MM.1S (cell line): Measurements from ENCODE around the gene MTARC2.

Experiments
- DNase-seq: peaks from one replicate; pipeline ENCODE4 v3.0.0-alpha.2; 2015
- H2AFZ ChIP-seq: fragments of 300-600 bp; sonication (generic); 2 replicates; pipeline ENCODE4 v1.6.0; 2016; ENCODE audit warnings: antibody characterized with exemption, low read length
- H3F3A ChIP-seq: fragments of 300-600 bp; sonication (generic); 2 replicates; pipeline ENCODE4 v1.6.1; 2016; ENCODE audit warnings: mild to moderate bottlenecking, antibody characterized with exemption, low read length, moderate library complexity, mixed read lengths; ENCODE audit not compliant: insufficient read depth
- H3K27ac ChIP-seq: fragments of 300-600 bp; sonication (generic); 2 replicates; pipeline ENCODE4 v1.5.1; 2016; ENCODE audit warnings: mild to moderate bottlenecking, low read length
- H3K27me3 ChIP-seq: fragments of 300-600 bp; sonication (generic); replicated peaks from 2 replicates; pipeline ENCODE4 v1.6.0; 2016; ENCODE audit warnings: low read length; ENCODE audit not compliant: insufficient read depth
- H3K36me3 ChIP-seq: fragments of 300-600 bp; sonication (generic); replicated peaks from 2 replicates; pipeline ENCODE4 v1.6.1; 2016; ENCODE audit warnings: mild to moderate bottlenecking, low read length, mixed read lengths; ENCODE audit not compliant: insufficient read depth
- H3K4me1 ChIP-seq: fragments of 300-600 bp; sonication (generic); 2 replicates; pipeline ENCODE4 v1.6.1; 2016; ENCODE audit warnings: low read length, mixed read lengths
- H3K4me2 ChIP-seq: fragments of 300-600 bp; sonication (generic); 2 replicates; pipeline ENCODE4 v1.6.0; 2016; ENCODE audit warnings: low read depth, low read length
- H3K4me3 ChIP-seq: fragments of 300-600 bp; sonication (generic); 2 replicates; pipeline ENCODE4 v1.5.1; 2016; ENCODE audit warnings: low read length, mixed read lengths
- H3K79me2 ChIP-seq: fragments of 300-600 bp; sonication (generic); 2 replicates; pipeline ENCODE4 v1.6.1; 2016; ENCODE audit warnings: mixed run types, low read length, mixed read lengths
- H3K9ac ChIP-seq: fragments of 300-600 bp; sonication (generic); 2 replicates; pipeline ENCODE4 v1.6.1; 2016; ENCODE audit warnings: low read length, mixed read lengths
- H3K9me2 ChIP-seq: fragments of 300-600 bp; sonication (generic); replicated peaks from 2 replicates; pipeline ENCODE4 v1.6.1; 2016; ENCODE audit warnings: mild to moderate bottlenecking, low read length, mixed read lengths; ENCODE audit not compliant: insufficient read depth
- H3K9me3 ChIP-seq: fragments of 300-600 bp; sonication (generic); replicated peaks from 2 replicates; pipeline ENCODE4 v1.6.1; 2016; ENCODE audit warnings: mild to moderate bottlenecking, low read length, mixed read lengths; ENCODE audit not compliant: insufficient read depth
- H4K20me1 ChIP-seq: fragments of 300-600 bp; sonication (generic); 2 replicates; pipeline ENCODE4 v1.6.1; 2016; ENCODE audit warnings: mild to moderate bottlenecking, low read length, moderate library complexity, mixed read lengths; ENCODE audit not compliant: insufficient read depth
- CTCF ChIP-seq: fragments of 300-600 bp; sonication (generic); IDR thresholded peaks from 2 replicates; pipeline ENCODE4 v1.5.1; 2016; ENCODE audit warnings: antibody characterized with exemption, low read length, mixed read lengths
- EZH2 ChIP-seq: fragments of 300-600 bp; sonication (generic); optimal IDR thresholded peaks from 2 replicates; pipeline ENCODE3; 2017; ENCODE audit warnings: low read depth, mild to moderate bottlenecking, antibody characterized with exemption, low read length, mixed read lengths
- EZH2phosphoT487 ChIP-seq: fragments of 300-600 bp; sonication (generic); IDR thresholded peaks from 2 replicates; pipeline ENCODE4 v1.6.1; 2018; ENCODE audit warnings: antibody characterized with exemption, low read length

The MTARC2 gene

DNA sequence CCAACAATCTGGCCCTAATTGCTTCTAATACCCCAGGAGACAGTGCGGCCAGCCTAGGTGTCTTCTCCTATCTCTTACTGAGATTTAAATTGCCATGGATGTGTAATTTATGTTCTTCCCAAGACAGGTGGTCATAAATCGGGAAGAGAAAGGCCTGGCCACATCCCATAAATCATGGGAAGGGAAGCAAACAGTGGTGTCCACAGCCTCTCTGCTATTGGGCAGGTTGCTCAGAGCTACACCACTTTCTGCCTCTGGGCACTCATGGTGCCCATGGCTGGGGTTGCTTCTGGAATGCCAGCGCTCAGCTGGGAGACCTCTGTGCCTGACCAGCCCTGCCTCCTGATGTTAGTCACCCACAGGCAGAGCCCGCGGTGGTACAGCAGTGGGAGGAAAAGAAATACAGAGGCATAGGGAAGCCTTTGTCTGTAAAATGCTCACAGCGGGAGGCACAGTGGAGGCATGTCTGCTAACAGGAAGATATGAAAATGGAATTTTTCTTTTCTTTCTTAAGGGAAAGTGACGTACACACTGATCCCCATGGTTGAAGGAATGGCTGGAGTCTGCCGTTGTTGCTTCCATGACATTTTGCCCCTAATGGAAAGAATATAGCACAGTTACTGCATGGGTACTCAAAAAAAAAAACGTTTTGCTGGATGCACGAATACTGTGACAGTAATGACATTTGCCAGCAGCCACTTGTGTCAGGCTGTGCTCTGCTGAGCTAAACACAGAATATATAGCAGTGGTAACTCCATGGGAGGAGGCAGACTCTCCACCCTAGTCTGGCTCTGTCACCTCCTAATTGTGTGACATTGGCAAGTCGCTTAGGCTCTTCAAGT lies 60.4 kb downstream of the MTARC2 start:
- DNase-seq: no peak
- H2AFZ ChIP-seq: no peak overlapping the region
- H3K9me3 ChIP-seq: no peaks in the 10 kb centered on the region
- H3F3A ChIP-seq: no peaks in the 10 kb centered on the region
- H4K20me1 ChIP-seq: no peaks in the 10 kb centered on the region
- H3K9ac ChIP-seq: no peak overlapping the region
- no peaks in the 10 kb centered on the region for H3K4me1 ChIP-seq
- H3K36me3 ChIP-seq: no peaks in the 10 kb centered on the region
- no peaks in the 10 kb centered on the region for H3K27me3 ChIP-seq
- no peak overlapping the region for H3K4me2 ChIP-seq
- no peaks in the 10 kb centered on the region for H3K79me2 ChIP-seq
- no peaks in the 10 kb centered on the region for H3K9me2 ChIP-seq
- H3K27ac ChIP-seq: no peak overlapping the region
- no peak for TF ChIP-seq EZH2phosphoT487
- no peak for TF ChIP-seq CTCF
- no peak for TF ChIP-seq EZH2
- H3K4me3 ChIP-seq: no peak overlapping the region

DNA sequence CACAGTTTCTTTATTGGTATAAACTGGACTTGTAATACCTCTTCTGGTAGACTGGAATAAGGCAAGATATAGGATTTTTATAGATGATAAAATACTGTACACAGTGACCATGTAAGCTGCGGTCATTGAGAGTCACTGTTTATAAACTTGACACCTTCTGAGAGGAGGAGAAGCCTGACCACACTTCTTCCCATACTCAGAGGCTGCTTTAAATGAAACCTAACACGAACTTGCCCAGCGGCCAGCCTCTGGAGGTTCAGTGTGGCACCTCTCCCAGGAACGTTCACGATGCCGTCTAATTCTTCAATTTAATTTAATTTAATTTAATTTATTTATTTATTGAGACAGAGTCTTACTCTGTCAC lies 61.0 kb downstream of the MTARC2 start:
- Histone ChIP-seq H3K36me3 (no peaks in the 10 kb centered on the region), H3K27ac (no peak overlapping the region)
- TF ChIP-seq CTCF (no peak), EZH2 (no peak), EZH2phosphoT487 (no peak)

DNA sequence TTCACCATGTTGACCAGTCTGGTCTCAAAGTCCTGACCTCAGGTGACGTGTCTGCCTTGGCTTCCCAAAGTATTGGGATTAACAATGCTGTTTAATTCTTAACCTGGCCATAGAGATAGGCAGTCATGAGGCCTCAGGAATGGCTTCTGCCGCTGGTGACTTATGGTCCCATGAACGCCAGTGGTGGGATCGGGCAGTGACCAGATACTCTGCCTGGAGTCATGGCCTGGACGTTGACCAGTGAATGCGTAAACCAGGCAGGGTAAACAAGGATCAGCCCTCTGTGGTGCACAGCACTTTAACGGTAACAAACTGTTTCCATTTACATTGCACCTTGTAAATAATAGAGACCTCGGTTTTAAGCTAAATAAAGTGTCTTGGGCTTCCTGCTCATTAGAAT lies 61.6 kb downstream of the MTARC2 start:
- Histone ChIP-seq H3K4me1 (no peaks in the 10 kb centered on the region), H3K79me2 (no peaks in the 10 kb centered on the region), H3K9ac (no peak overlapping the region), H3F3A (no peaks in the 10 kb centered on the region), H4K20me1 (no peaks in the 10 kb centered on the region), H3K27me3 (no peaks in the 10 kb centered on the region), H3K4me2 (peak overlapping the region; percentile 42; the same call in 1 of the 2 replicates), H3K4me3 (peak overlapping the region; percentile 40; the same call in 1 of the 2 replicates), H3K36me3 (no peaks in the 10 kb centered on the region), H2AFZ (no peak overlapping the region), H3K9me3 (no peaks in the 10 kb centered on the region), H3K9me2 (no peaks in the 10 kb centered on the region), H3K27ac (no peak overlapping the region)
- TF ChIP-seq CTCF (no peak), EZH2 (no peak), EZH2phosphoT487 (no peak)
- DNase-seq: no peak

More for the DNA sequence above, 61.0 kb downstream of the MTARC2 start:
- Histone ChIP-seq H3K4me3 (no peak overlapping the region), H3K79me2 (no peaks in the 10 kb centered on the region), H3K4me1 (no peaks in the 10 kb centered on the region), H3F3A (no peaks in the 10 kb centered on the region), H3K27me3 (no peaks in the 10 kb centered on the region), H3K9me2 (no peaks in the 10 kb centered on the region), H3K9ac (no peak overlapping the region), H4K20me1 (no peaks in the 10 kb centered on the region), H3K9me3 (no peaks in the 10 kb centered on the region), H2AFZ (no peak overlapping the region), H3K4me2 (no peak overlapping the region)
- no peak for DNase-seq
